HG02970 (cell line): ENCODE measurements around the gene CNN3.

Experiments used
- ATAC-seq: cut with Tn5 transposase; IDR thresholded peaks from one replicate; pipeline ENCODE4 v1.9.1; 2021; ENCODE audit warnings: mild to moderate bottlenecking, moderate library complexity, moderate number of reproducible peaks; ENCODE audit not compliant: unreplicated experiment, low FRiP score

The CNN3 gene

GRCh38 chr1:94925561-94926125 is 1.3 kb downstream of the CNN3 start:
- ATAC-seq, result no peak

- ATAC-seq, result no peak
Observed at GRCh38 chr1:94925004-94925403, 1.9 kb downstream of the CNN3 start.

GRCh38 chr1:94922761-94923331 is 4.1 kb downstream of the CNN3 start:
- no peak for ATAC-seq

GRCh38 chr1:94921977-94922376 is 4.9 kb downstream of the CNN3 start:
- ATAC-seq, result no peak

GRCh38 chr1:94920061-94920460 is 6.8 kb downstream of the CNN3 start:
- no peak for ATAC-seq

- ATAC-seq, result no peak
Observed at GRCh38 chr1:94919241-94920030, 7.5 kb downstream of the CNN3 start.

GRCh38 chr1:94917251-94917650 is 9.7 kb downstream of the CNN3 start:
- ATAC-seq, result no peak

- ATAC-seq, result no peak
Observed at GRCh38 chr1:94912263-94913184, 14.4 kb downstream of the CNN3 start.

- ATAC-seq, result no peak
Observed at GRCh38 chr1:94909486-94909885, 17.4 kb downstream of the CNN3 start.

- ATAC-seq, result no peak
Observed at GRCh38 chr1:94908965-94909364, 17.9 kb downstream of the CNN3 start.

- ATAC-seq, result no peak
Observed at GRCh38 chr1:94908190-94908589, 18.7 kb downstream of the CNN3 start.

GRCh38 chr1:94907136-94907535 is 19.8 kb downstream of the CNN3 start:
- ATAC-seq, result no peak

GRCh38 chr1:94906382-94906781 is 20.5 kb downstream of the CNN3 start:
- no peak for ATAC-seq

GRCh38 chr1:94905207-94905606 is 21.7 kb downstream of the CNN3 start:
- ATAC-seq, result no peak

- ATAC-seq, result no peak
Observed at GRCh38 chr1:94903280-94904009, 23.5 kb downstream of the CNN3 start.

GRCh38 chr1:94901841-94902240 is 25.1 kb downstream of the CNN3 start:
- ATAC-seq, result no peak

- no peak for ATAC-seq
Observed at GRCh38 chr1:94899756-94900155, 27.2 kb downstream of the CNN3 start.

- no peak for ATAC-seq
Observed at GRCh38 chr1:94898491-94899385, 28.2 kb downstream of the CNN3 start.

GRCh38 chr1:94895518-94895917 is 31.4 kb downstream of the CNN3 start:
- ATAC-seq, result no peak
